Peyer's patch (tissue), 4 donors: ENCODE results near the gene KPNA3. TPM values are rescaled to one million over a fixed set of nuclear protein-coding genes. Genes with fewer than 3 reads are reported as not detected.

Experiments
- DNase-seq, 3 donors: peaks; one replicate each; pipeline ENCODE4 v3.0.0-alpha.2; 2017 to 2019
- H3K27ac ChIP-seq, 4 donors: fragments of 200-600 bp; sonication (generic); one replicate each; pipeline ENCODE4 v1.5.1; 2016 to 2019
- H3K27me3 ChIP-seq, 2 donors: fragments of 200-600 bp; sonication (generic); one replicate each; pipeline ENCODE4 v1.5.1; 2019
- H3K36me3 ChIP-seq, 3 donors: fragments of 200-600 bp; sonication (generic); one replicate each; pipeline ENCODE4 v1.5.1; 2016 to 2019
- H3K4me1 ChIP-seq, 4 donors: fragments of 200-600 bp; sonication (generic); one replicate each; pipeline ENCODE4 v1.5.1; 2016 to 2019
- H3K4me3 ChIP-seq, 4 donors: fragments of 200-600 bp; sonication (generic); 1 replicate in 3 of 4; 2 replicates in 1 of 4; pipeline ENCODE4 v1.5.1; 2016 to 2019; ENCODE audit warnings: mild to moderate bottlenecking in 1 of 4
- H3K9me3 ChIP-seq, 4 donors: fragments of 200-600 bp; sonication (generic); one replicate each; pipeline ENCODE4 v1.5.1; 2016 to 2019; ENCODE audit warnings: mild to moderate bottlenecking in 1 of 4
- POLR2A ChIP-seq, 2 donors: fragments of 450-650 bp; IDR thresholded peaks; one replicate each; pipeline ENCODE4 v1.5.1; 2017; ENCODE audit warnings: antibody characterized with exemption in 2 of 2, mild to moderate bottlenecking in 2 of 2, moderate library complexity in 2 of 2
- total RNA-seq, 4 donors: library from RNA; depleted of rRNA; stranded (reverse); fragments of >200 nt; gene quantifications; one replicate each; pipeline ENCODE4 v1.1.0, GENCODE V29; 2016
- TF ChIP-seq, protein P1 (sequence below), 6 experiments: fragments of 450-650 bp in 4 of 6; fragments of 200-600 bp in 2 of 6; sonication (generic) in 1 of 6; IDR thresholded peaks; one replicate each; pipeline ENCODE4 v1.5.1; 2017 to 2019; ENCODE audit warnings: antibody characterized with exemption in 6 of 6, mild to moderate bottlenecking in 3 of 6, moderate library complexity in 1 of 6

KPNA3 gene
- total RNA-seq, 4 donors from 2014 or later, result 11.5 to 22.9 (median 19.8) TPM

DNA sequence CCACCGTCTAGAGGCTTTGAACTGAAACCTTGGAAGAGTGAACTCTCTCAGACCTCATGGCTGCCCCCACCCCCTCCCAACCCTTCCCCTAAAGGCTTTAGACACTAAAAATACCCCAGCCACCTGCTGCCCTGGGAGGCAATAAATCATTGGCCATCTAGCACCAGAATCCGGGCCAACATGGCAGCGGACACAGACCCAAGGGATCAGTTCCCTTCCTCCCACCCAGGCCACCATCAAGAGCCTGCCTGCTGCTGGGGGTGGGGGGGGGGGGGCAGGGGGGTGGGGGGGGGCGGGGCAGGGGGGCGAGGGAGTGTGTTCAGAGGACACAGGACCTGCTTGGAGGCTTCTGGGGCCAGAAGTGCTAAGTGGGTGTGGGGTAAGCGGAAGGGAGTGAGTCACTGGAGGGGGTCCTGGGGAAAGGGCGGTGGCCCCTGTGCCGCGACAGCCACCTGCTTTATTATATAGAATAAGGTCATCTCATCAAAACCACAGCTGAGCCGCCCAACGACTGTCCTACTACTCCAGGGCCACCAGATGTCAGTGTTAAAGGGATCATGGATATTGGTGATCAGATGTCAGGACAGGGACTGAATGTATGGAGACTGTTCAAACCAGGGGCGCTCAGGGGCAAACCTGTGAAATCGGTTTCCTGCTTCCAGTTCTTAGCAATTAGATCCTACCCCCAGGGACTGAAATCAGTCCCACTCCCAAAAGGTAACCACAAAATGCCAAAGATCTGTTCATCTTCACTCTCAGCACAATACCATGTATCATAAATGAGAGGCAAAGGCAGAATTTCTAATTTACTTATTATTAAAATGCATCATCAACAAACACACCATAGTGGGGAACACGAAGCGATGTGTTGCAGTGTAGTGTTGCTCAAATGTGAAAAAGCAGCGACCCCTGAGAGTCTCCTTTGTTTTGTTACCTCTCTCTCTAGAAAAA is 139.9 kb downstream of the KPNA3 start:
- Histone ChIP-seq H3K36me3 (no peaks in the 10 kb centered on the region), H3K9me3 (no peaks in the 10 kb centered on the region), H3K4me1 (no peaks in the 10 kb centered on the region), H3K27me3 (no peaks in the 10 kb centered on the region), H3K4me3 (no peak overlapping the region), H3K27ac (no peak overlapping the region)
- DNase-seq, result peak in 1 of 3 donors; percentile 69
- TF ChIP-seq, protein P1, sequence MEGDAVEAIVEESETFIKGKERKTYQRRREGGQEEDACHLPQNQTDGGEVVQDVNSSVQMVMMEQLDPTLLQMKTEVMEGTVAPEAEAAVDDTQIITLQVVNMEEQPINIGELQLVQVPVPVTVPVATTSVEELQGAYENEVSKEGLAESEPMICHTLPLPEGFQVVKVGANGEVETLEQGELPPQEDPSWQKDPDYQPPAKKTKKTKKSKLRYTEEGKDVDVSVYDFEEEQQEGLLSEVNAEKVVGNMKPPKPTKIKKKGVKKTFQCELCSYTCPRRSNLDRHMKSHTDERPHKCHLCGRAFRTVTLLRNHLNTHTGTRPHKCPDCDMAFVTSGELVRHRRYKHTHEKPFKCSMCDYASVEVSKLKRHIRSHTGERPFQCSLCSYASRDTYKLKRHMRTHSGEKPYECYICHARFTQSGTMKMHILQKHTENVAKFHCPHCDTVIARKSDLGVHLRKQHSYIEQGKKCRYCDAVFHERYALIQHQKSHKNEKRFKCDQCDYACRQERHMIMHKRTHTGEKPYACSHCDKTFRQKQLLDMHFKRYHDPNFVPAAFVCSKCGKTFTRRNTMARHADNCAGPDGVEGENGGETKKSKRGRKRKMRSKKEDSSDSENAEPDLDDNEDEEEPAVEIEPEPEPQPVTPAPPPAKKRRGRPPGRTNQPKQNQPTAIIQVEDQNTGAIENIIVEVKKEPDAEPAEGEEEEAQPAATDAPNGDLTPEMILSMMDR (IDR thresholded peaks at IDR 0.05), result peak in 4 of 6 experiments; percentile 38 to 60 (median 57)
- TF ChIP-seq POLR2A (IDR thresholded peaks at IDR 0.05), result no peak

DNA sequence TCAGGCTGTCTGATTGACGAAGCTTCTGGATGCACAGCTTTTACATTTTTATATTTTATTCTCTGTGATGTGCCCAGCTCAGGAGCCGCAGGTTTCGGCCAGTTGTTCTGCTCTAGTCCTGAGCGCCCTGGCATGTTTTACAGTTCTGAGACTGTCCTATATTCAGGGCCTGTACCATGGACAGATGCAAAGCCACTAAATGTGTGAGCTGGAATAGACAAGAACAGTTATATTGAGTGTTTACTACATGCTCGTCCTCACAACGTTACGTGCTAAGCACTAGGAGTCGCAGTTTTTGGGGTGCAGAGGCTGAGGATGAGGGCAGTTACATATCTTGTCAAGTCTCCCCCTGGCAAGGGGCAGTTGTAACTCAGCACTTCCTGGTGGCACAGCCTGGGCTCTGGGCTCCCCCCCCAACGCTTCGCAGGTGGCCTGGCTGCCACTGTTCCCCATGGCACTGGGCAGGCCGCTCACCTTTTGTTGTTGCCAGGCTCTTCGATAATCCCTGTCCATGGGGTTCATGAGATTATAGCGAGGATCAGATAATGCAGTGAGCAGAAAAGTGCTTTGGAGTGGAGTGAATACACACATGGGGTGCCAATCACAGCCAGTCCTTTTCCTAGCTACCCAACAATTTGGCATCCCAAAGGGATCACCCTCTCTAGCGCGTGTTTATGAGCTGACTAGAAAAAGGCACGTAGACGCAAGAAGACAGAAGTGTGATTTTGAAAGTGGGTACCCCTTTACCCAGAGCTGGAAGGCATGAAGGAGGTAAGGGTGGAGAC is 140.7 kb downstream of the KPNA3 start:
- Histone ChIP-seq H3K4me3 (no peak overlapping the region), H3K27ac (no peak overlapping the region), H3K9me3 (no peaks in the 10 kb centered on the region), H3K36me3 (no peaks in the 10 kb centered on the region), H3K4me1 (no peaks in the 10 kb centered on the region), H3K27me3 (no peaks in the 10 kb centered on the region)
- DNase-seq, result no peak
- TF ChIP-seq POLR2A (IDR thresholded peaks at IDR 0.05), result no peak
- TF ChIP-seq, protein P1 (IDR thresholded peaks at IDR 0.05), result no peak

DNA sequence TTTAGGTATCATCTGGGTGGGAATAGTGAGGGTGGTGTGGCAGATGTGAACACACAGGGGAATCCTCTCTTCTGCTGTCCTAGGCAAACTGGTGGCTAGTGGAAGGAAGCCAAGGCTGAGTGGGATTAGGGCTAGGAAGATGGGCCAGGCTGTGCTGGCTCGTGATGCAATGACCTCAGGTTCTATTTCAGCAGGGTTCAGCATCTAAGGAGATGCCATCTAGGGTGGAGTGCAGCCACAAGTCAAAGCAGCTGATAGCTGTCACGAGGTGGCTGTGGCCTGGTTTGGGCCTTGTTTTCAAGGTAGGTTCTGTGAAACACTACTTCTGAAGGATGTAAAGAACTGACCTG is 142.5 kb downstream of the KPNA3 start:
- H3K36me3 ChIP-seq, result no peaks in the 10 kb centered on the region
- no peak for DNase-seq

More for the DNA sequence above, 142.5 kb downstream of the KPNA3 start:
- H3K27ac ChIP-seq, result no peak overlapping the region
- no peaks in the 10 kb centered on the region for H3K9me3 ChIP-seq
- no peaks in the 10 kb centered on the region for H3K27me3 ChIP-seq
- H3K4me1 ChIP-seq, result no peaks in the 10 kb centered on the region
- no peak overlapping the region for H3K4me3 ChIP-seq
- no peak for TF ChIP-seq POLR2A (IDR thresholded peaks at IDR 0.05)
- TF ChIP-seq, protein P1 (IDR thresholded peaks at IDR 0.05), result no peak

Other genes starting within 250 kb of the KPNA3 start
- gene RCBTB1, start 207.1 kb downstream of the KPNA3 start, total RNA-seq, result 10 to 100 TPM in 1 of 4 donors, 1 to 10 TPM in 3; 5.6 to 10.7 (median 8.1) TPM
- 1 to 10 TPM; 1.2 to 5.0 (median 3.6) TPM for gene ARL11, start 164.2 kb downstream of the KPNA3 start, total RNA-seq
- gene EBPL, start 101.2 kb downstream of the KPNA3 start, total RNA-seq, result 10 to 100 TPM in 3 of 4 donors, 1 to 10 TPM in 1; 6.7 to 21.6 (median 19.2) TPM
- gene SPRYD7, start 143.7 kb upstream of the KPNA3 start, total RNA-seq, result 10 to 100 TPM in 1 of 4 donors, 1 to 10 TPM in 3; 5.8 to 10.3 (median 7.3) TPM
- 10 to 100 TPM; 11.4 to 16.8 (median 15.1) TPM for gene TRIM13, start 204.4 kb upstream of the KPNA3 start, total RNA-seq
- 1 to 10 TPM in 2 of 4 donors, not detected in 2; 2.4 to 2.9 TPM for gene KCNRG, start 222.8 kb upstream of the KPNA3 start, total RNA-seq